GM12872 (cell line): Measurements from ENCODE around the gene ESPNL.
A peak's percentile ranks its signal among the peaks of the same experiment; 100 is the strongest.

Source experiments
- TF ChIP-seq, protein P1 (sequence below): IDR thresholded peaks from 3 replicates; pipeline ENCODE4 v1.5.1; 2011; ENCODE audit warnings: low read depth, mild to moderate bottlenecking, low read length, moderate library complexity; ENCODE audit not compliant: insufficient read depth

Gene ESPNL

DNA sequence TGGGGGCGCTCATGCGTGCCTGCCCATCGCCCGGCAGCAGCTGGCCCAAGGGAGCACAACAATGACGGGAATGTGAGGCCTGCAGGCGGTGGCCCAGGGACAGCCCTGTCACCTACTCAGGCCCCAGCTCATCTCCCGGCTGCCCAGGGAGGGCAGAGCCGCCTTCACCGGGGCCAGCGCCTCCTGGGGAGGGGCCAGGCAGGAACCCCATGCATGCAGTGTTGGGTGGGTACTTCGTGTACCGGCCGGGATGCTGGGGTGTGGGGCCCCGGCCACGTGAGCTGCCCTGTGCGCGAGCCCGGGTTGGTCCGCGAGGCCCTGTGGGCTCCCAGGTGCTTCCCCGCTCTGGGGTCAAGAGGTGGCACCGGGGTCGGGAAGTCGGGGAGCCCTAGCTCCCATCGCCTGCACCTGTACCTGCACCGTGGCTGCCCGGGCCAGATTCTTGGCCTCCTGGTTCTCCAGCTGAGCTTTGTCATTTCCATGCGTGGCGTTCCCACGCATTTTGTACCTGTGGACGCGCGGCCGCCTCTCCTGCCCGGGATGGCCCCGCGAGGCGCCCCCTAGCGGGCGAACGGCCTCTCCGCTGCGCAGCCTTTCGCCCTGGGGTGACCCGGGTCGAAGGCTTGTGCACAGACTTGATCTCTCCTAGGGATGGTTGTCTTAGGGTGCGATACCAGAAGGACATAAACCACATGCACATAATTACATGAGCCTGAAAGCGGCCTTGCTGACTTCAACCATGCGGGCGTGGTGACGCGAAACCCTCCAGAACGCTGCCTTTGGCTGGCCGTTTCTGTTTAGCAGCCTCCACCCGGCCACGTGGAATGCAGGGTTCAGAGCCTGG, 39.3 kb downstream of the ESPNL start:
- TF ChIP-seq, protein P1, sequence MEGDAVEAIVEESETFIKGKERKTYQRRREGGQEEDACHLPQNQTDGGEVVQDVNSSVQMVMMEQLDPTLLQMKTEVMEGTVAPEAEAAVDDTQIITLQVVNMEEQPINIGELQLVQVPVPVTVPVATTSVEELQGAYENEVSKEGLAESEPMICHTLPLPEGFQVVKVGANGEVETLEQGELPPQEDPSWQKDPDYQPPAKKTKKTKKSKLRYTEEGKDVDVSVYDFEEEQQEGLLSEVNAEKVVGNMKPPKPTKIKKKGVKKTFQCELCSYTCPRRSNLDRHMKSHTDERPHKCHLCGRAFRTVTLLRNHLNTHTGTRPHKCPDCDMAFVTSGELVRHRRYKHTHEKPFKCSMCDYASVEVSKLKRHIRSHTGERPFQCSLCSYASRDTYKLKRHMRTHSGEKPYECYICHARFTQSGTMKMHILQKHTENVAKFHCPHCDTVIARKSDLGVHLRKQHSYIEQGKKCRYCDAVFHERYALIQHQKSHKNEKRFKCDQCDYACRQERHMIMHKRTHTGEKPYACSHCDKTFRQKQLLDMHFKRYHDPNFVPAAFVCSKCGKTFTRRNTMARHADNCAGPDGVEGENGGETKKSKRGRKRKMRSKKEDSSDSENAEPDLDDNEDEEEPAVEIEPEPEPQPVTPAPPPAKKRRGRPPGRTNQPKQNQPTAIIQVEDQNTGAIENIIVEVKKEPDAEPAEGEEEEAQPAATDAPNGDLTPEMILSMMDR = peak; percentile 86

- TF ChIP-seq, protein P1 = no peak
Observed at GRCh38 chr2:238140040-238140439, 39.9 kb downstream of the ESPNL start.

- TF ChIP-seq, protein P1 = no peak
Observed at GRCh38 chr2:238140721-238141540, 40.8 kb downstream of the ESPNL start.

- TF ChIP-seq, protein P1 = no peak
Observed at GRCh38 chr2:238141541-238142318, 41.6 kb downstream of the ESPNL start.

GRCh38 chr2:238142382-238143205, 42.5 kb downstream of the ESPNL start:
- TF ChIP-seq, protein P1 = no peak

DNA sequence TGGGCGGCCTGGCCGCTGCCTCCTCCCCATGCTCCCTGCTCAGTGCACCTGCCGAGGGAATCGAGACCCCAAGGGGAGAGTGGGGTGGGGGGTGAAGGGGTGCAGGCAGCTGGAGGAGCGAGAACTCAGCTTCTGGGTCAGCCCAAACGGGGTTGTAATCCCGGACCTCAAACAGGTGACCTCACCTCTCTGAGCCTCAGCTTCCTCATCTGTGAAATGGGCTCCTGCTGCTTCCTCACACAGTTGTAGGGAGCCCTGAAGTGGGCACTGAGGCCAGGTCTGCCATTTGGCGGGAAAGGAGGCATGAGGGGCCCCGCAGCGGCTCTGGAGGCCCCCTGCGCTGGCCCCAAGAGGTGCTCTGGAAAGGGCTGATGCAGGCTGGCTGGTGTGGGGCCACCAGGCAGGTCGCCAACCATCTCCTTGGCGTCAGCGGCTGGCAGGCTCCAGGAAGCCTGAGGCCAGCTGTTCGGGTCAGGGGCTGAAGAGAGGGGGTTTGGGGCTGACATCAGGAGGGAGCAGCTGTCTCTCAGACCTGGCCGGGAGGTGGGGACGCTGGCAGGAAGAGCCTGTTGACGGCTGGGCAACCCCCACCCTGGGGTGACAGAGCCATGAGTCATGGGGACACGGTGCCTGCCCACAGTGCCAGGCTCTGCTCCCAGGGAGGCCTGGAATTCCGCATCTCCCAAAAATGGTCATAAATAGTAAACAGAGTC, 43.3 kb downstream of the ESPNL start:
- TF ChIP-seq, protein P1 = no peak
